HCT116 (cell line): Measurements from ENCODE around the gene CCDC40.

Experiments
- CTCF ChIP-seq, 3 experiments: fragments of 200-600 bp in 1 of 3; sonication (generic) in 1 of 3; IDR thresholded peaks in 2 of 3; conservative IDR thresholded peaks in 1 of 3; 2 replicates each; pipeline ENCODE4 v1.5.1; 2012 to 2017; ENCODE audit warnings: low read depth in 2 of 3, low read length in 2 of 3, antibody characterized with exemption in 1 of 3, borderline replicate concordance in 1 of 3, control low read depth in 1 of 3, mild to moderate bottlenecking in 1 of 3, mixed read lengths in 1 of 3, mixed run types in 1 of 3, moderate library complexity in 1 of 3; ENCODE audit not compliant: insufficient read depth in 1 of 3
- POLR2A ChIP-seq: IDR thresholded peaks from 2 replicates; pipeline ENCODE4 v1.7.0; 2011; ENCODE audit warnings: borderline replicate concordance; ENCODE audit not compliant: insufficient read depth, insufficient read length; ENCODE audit errors: extremely low read depth
- POLR2AphosphoS5 ChIP-seq: IDR thresholded peaks from 2 replicates; pipeline ENCODE4 v1.6.1; 2011; ENCODE audit warnings: mild to moderate bottlenecking, low read depth, low read length, moderate library complexity
- ZNF274 ChIP-seq: fragments of 200-500 bp; sonication (Bioruptor generic); IDR thresholded peaks from 2 replicates; pipeline ENCODE4 v1.6.1; 2014; ENCODE audit warnings: mild to moderate bottlenecking, low read depth, low read length, inconsistent platforms

DNA sequence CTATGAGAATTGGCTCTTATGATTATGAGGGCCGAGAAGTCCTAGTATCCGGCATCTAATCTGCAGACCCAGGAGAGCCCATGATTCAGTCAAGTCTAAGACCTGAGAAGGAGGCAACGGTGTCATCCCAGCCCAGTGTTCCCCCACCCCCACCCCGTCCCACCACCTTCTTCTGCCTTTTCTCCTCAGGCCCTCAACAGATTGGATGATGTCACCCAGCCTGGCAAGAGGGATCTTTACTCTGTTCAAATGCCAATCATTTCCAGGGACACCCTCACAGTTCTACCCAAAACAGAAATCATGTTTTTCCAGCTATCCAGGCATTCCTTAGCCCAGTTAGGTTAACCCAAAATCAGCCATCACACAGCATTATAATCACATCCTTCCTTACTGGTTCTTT is 54.9 kb downstream of the CCDC40 start:
- TF ChIP-seq CTCF (IDR thresholded peaks at IDR 0.05 in 2 of 3, conservative IDR thresholded peaks at IDR 0.05 in 1 of 3; ENCODE audit: borderline replicate concordance in 1 of 3, insufficient read depth in 1 of 3, low read depth in 2 of 3, low read length in 2 of 3) (no peak), POLR2AphosphoS5 (no peak), POLR2A (no peak), ZNF274 (no peak)
